ENCODE results near the gene SDCBP2. TPM values are rescaled to one million over a fixed set of nuclear protein-coding genes. Genes with fewer than 3 reads are reported as not detected.

The SDCBP2 gene
- total RNA-seq, 1 donor from 2014 or later: 15.2 TPM

DNA sequence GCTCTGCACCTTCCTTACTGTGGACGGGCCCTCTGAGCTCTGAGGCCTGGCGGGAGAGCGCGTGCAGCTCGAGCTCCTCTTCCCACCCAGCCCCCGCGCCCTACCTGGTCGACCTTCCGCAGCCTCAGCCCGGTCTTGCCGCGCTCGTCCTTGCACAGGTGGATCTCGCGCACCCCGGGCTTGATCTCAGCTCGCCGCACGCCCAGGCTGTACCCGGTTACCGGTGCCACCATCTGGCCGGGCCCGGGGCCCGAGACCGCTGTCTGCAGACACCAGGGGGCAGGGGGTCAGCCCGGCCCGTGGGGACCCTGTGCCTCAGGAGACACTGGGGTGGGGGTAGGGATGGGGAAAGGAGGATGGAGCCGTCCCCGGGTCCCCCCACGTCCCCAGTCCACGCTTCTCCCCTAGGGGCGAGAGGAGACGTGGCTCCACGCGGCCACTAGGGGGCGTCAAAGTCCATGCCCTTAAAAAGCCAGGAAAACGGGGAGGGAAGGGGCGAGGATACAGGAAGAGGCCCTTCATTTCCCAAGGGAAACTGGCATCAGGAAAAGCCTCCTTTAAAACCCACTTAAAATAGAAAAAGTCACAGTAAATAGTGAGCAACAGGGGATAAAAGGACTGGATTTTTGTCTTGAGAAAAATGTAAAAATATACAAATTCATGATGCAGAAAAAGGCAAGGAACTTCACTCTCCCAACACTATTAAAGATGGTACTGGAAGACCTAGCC lies 15.5 kb downstream of the SDCBP2 start:
- DNase-seq (ENCODE audit: low spot score): peak; percentile 73

DNA sequence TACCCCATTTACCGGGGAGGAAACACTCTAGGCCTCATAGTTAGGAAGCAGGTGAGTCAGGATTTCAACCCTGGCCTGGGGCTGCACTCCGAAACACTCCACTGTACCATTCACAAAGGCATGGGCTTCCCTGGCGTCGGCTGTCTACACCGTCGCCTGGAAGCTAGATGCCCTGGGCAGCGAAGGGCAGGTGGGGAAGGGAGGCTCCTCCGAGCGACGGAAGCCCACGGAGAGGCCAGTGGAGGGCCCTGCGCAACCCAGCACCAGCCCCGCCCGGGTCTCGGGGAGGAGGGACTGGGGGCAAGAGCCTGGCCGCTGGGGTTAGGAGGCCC lies 16.1 kb downstream of the SDCBP2 start:
- no peak for DNase-seq (ENCODE audit: low spot score)

GRCh38 chr20:1312308-1312707 lies 16.6 kb downstream of the SDCBP2 start:
- DNase-seq (ENCODE audit: low spot score): no peak

DNA sequence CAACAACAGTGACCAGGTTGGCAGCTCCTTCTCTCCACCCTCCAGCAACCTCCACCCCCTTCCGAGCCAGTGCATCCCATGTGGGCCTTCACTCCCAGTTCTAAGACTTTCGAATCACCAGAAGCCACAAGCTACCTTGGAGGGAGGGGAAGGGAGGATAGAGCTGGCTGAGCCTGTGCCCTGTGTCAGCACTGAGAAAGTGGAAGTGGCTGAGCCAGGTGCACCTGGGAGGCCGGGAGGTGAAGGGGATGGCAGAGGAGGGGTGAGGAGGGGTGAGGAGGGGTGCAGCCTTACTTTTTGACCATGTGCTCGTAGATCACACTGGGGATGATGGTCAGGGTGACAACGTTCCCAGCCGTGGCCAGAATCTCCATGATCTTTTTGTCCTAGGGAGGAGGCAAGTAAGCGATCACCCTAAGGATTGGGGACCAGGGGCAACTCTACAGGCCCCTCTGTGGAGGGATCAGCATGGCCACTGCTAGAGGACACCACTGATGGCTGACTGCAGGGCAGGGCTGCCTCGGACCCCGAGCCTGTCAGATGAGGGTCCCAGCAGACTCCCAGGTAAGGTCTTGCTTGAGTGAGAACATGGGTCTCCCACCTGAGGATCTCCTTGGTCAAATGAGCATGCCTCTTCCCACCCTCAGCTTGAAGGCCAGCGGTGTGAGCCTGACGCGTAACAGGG lies 18.3 kb downstream of the SDCBP2 start:
- no peak for DNase-seq (ENCODE audit: low spot score)

DNA sequence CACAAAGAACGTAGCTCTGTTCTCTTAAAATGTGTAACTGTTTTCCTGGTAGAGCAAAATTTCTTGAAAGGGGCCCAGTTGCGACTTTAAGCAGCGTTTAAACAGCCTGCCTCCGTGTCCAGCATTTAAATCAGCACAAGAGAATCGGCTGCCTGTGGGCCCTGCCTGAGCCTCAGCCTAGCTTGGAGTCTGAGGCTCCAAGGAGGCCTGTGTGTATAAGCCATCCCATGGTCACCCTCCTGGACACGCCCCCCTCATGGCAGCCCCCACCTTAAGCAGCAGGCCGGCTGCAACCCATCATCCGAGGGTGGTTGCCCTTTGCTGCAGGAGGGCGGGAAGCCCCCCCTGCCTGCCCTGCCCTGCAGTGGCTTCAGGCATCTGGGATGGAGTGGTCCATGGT lies 18.9 kb downstream of the SDCBP2 start:
- DNase-seq (ENCODE audit: low spot score): no peak

GRCh38 chr20:1309439-1309847 lies 19.5 kb downstream of the SDCBP2 start:
- DNase-seq (ENCODE audit: low spot score): no peak

DNA sequence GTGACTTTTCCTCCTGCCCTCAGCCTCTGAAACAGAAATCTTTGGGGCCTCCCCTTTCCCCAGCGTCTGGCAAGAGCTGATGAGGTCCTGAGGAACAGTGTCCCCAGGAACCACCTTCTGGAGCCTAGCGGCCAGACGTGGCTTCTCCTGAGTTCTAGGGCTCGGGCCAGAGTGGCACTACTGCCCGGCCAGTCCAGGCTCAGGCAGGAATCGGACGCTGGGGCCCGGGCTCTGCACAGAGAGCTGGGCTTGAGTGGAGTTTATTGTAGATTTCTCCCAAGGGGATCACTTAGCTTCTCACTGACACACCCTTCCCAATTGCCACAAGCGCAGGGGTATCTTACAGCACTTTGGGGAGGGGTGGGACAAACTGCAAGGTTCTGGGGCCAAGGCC lies 20.2 kb downstream of the SDCBP2 start:
- DNase-seq (ENCODE audit: low spot score): no peak

GRCh38 chr20:1308067-1308701 lies 20.8 kb downstream of the SDCBP2 start:
- no peak for DNase-seq (ENCODE audit: low spot score)

DNA sequence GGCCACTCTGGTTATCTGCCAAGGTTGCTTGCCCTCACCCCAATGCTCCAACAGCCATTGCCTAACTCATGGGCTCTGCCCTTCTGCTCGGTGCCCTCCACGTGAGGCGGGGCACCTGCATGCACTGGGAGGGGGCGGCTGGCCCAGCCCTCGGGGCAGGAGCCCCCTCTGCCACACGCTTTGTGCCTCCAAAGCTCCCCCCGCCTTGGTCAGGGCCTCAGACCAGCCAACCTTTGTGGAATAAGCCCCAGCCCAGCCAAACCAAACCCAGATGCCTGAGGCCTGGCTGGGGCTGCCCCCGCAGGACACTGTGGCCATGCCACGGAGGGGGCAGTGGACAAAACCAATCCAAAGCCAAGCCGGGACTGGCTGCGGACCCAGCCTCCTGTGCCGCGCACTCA lies 21.4 kb downstream of the SDCBP2 start:
- DNase-seq (ENCODE audit: low spot score): no peak

DNA sequence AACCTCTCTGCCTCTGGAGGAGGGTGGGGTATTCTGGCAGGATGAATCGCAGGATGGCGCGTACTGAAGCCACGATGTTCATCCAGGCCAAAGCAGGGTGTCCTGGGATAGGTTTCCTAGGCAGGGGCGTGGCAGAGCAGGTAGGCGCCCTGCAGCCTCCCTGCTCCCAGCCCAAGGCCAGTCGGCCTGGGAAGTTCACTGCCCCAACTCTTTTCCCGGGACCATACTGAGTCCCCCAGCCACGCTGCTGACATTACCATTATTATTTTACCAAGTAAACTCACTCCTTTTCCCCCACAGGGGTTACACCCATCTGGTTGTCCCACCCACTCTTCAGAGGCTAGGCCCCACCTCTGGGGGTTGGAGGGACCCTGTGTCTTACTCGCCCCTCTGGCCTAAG lies 21.8 kb downstream of the SDCBP2 start:
- no peak for DNase-seq (ENCODE audit: low spot score)

DNA sequence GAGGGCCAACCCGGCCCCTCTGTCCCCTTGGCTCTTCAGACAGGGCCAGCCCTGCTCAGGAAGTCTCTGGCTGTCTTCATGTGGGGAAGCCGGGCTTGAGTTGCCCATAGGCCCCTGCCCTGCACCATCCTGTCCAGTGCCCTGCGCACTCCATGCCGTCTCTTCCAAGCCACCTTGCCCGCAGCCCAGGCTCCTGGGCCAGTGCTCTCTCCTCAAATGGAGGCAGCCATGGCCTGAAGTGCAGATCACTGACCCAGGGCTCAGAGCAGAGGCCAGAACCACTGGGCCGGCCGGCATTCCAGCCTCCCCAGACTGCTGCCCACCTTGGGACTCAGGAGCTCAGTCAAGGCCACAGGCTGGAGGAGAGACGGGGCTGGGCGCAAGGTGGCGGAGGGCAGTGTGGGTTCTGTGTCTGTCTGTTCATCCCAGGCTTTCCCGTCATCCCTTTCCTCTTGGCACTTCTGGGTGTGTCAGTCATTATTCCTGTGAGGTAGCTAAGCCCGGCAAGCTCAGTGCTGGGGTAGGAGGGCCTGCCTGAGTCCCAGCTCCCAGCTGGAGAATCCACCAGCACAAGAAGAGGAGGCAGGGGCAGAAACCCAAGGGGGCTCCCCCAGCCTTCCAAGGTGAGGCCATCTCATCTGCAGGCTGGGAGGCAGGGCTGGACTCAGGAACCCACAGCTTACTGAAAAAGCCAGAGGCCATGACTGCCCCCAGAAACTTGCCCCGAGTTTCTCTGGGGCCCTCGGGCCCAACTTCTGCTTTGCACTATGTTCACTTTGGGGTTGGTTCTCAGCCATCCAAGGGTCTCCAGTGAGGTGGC lies 22.4 kb downstream of the SDCBP2 start:
- no peak for DNase-seq (ENCODE audit: low spot score)

DNA sequence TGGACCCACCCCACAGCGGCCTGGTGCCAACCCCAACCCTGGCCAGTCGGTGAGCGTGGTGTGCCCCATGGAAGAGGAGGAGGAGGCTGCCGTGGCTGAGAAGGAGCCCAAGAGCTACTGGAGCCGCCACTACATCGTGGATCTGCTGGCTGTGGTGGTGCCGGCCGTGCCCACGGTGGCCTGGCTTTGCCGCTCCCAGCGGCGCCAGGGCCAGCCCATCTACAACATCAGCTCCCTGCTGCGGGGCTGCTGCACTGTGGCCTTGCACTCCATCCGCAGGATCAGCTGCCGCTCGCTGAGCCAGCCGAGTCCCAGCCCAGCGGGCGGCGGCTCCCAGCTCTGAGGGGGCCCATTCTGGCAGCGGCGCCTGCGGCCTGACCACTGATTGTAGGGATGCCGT lies 23.2 kb downstream of the SDCBP2 start:
- DNase-seq (ENCODE audit: low spot score): no peak

DNA sequence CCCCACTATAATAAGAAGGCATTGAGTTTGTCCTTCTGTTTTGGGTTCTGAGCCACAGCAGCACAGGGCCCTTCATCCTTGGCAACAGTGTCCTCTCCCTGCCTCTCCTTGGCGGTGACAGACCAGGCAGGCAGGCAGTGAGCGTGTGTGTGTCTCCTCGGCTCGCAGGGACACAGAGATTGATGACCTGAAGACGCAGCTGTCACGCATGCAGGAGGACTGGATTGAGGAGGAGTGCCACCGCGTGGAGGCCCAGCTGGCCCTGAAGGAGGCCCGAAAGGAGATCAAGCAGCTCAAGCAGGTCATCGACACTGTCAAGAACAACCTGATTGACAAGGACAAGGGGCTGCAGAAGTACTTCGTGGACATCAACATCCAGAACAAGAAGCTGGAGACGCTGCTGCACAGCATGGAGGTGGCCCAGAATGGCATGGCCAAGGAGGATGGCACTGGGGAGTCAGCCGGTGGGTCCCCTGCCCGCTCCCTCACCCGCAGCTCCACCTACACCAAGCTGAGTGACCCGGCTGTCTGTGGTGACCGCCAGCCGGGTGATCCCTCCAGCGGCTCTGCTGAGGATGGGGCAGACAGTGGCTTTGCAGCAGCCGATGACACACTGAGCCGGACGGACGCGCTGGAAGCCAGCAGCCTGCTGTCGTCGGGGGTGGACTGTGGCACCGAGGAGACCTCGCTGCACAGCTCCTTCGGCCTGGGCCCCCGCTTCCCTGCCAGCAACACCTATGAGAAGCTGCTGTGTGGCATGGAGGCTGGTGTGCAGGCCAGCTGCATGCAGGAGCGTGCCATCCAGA lies 24.0 kb downstream of the SDCBP2 start:
- DNase-seq (ENCODE audit: low spot score): no peak

GRCh38 chr20:1302685-1303541 lies 26.0 kb downstream of the SDCBP2 start:
- DNase-seq (ENCODE audit: low spot score): no peak

DNA sequence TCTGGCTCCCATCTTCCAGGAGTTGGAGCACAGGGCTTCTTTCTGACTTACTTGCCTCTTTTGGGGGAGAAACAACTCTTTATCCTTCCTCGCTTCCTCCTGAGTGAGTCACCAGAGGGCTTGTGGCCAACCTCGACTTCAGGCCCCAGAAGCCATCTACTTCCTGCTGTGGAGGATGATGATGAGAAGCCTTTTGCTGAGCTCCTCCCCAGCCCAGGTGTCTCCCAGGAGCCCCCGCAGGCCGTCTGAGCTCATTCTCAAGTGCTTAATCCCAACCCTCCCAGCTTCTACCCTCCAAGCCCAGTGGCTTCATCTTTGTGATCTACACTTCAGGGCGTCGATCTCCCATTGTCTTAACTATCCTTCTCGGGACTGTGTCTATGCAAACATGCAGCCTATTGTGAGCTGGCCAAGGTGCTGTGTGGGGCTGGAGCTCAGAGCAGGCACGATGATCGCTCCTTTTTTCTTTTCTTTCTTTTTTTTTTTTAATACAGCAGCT lies 27.9 kb downstream of the SDCBP2 start:
- DNase-seq (ENCODE audit: low spot score): no peak

DNA sequence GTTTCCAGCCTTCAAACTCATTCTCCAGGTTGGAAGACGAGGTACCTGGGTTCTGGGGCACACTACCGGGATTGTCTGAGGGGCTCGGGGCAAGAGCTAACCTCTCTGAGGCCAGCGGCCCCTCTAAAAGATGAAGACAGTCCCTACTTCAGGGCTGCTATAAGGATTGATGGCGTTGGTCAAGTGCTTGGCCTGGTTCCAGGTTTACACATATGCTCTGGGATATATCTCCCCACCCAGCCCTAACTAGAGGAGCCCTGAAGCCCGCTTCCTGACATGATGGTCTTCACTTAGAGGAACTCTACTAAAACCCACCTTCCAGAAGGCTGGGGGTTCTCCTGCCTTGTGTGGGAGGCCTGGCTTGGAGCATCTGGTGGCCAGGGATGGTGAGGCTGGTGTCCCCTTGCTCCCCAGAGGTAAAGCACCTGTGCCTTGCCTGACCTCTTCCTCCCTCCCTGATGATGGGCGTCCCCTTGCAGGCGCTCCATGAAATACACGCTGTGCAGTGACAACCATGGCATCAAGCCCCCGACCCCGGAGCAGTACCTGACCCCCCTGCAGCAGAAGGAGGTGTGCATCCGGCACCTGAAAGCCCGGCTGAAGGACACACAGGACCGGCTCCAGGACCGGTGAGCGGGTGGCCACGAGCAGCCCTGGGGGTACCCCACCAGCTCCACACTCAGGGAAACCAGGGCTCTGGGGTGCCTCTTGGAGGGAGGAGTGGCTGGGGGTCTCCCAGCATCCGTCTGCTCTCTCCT lies 28.7 kb downstream of the SDCBP2 start:
- DNase-seq (ENCODE audit: low spot score): no peak

DNA sequence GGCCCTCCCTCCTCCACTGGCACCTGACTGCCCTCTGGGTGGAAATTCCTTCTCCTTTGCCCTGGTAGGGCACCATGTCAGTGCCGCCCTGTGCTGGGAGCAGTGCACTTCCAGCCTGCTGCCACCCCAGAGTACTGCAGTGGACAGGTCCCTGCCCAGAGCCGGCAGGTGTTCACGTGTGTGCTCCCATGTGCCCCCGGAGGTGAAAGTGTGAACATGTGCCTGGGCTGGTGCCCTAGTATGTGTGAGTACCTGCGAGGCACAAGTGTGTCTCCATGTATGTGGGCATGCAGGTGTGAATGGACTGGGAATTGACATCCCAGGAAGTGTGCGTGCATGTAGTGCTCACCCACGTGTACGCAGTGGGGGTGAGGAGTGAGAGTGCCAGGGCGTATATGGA lies 29.4 kb downstream of the SDCBP2 start:
- no peak for DNase-seq (ENCODE audit: low spot score)

GRCh38 chr20:1298888-1299511 lies 29.9 kb downstream of the SDCBP2 start:
- no peak for DNase-seq (ENCODE audit: low spot score)

DNA sequence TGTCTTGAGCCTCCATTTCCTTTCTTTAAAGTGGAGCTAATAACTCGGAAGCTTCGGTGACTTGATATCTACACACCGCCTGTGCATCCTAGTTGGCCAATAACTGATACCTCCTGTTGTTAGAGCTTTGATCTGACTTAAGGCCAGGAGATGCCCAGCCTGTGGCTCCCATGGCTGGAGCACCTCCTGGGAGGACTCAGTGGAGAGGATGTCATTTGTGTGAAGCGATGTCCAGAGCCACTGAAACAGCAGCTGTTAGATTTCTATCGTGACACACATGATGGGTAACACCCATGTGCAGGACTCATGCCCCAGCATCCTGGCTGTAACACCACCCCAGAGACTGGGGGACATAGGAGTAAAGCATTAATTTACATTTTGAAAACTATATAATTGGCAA lies 30.8 kb downstream of the SDCBP2 start:
- no peak for DNase-seq (ENCODE audit: low spot score)
